Activated CD4-positive, alpha-beta memory T cell treated with anti-CD3 and anti-CD28 coated beads for 36 hours (primary cell): ENCODE results near the gene OAS3. TPM values are rescaled to one million over a fixed set of nuclear protein-coding genes. Genes with fewer than 3 reads are reported as not detected.
"Not testable (repeated sequence)": the region's sequence is repeated elsewhere in the genome, so short reads cannot be mapped to it uniquely, and the experiment has no call there.

Experiments used
- CTCF ChIA-PET: fragments of 350-600 bp; sonication (Branson Sonifier 250); formaldehyde crosslinking; loops from one replicate; lab custom pipeline; 2021; ENCODE audit warnings: antibody characterized with exemption, inconsistent platforms; lab: Charles Lee
- POLR2A ChIA-PET: fragments of 350-600 bp; sonication (Branson Sonifier 250); formaldehyde crosslinking; loops from one replicate; lab custom pipeline; 2021; ENCODE audit warnings: antibody characterized with exemption; lab: Charles Lee
- DNase-seq: peaks from one replicate; pipeline ENCODE4 v3.0.0-alpha.2; 2020
- H3K27ac Mint-ChIP-seq: one replicate; pipeline ENCODE4 v1.8.0; 2021; ENCODE audit warnings: mixed read lengths
- H3K27me3 Mint-ChIP-seq: one replicate; pipeline ENCODE4 v1.8.0; 2021; ENCODE audit warnings: mixed read lengths
- H3K36me3 Mint-ChIP-seq: one replicate; pipeline ENCODE4 v1.8.0; 2021; ENCODE audit warnings: mixed read lengths
- H3K4me1 Mint-ChIP-seq: one replicate; pipeline ENCODE4 v1.8.0; 2021; ENCODE audit warnings: low read depth, mixed read lengths
- H3K4me3 Mint-ChIP-seq: one replicate; pipeline ENCODE4 v1.8.0; 2021; ENCODE audit warnings: mild to moderate bottlenecking, mixed read lengths
- H3K9me3 Mint-ChIP-seq: one replicate; pipeline ENCODE4 v1.8.0; 2021; ENCODE audit warnings: mixed read lengths
- intact Hi-C: fragments of 100-400 bp; cut with micrococcal nuclease; formaldehyde crosslinking; loops from one replicate; pipeline ENCODE4 v1.15.1; 2023
- total RNA-seq, 2 experiments: library from RNA; stranded (reverse); gene quantifications; one replicate each; pipeline ENCODE4 v1.2.3, GENCODE V29; 2021

OAS3 gene
- total RNA-seq, 2 experiments from 2014 or later = 34.6 to 37.1 TPM

- peak; percentile 22 for DNase-seq
Observed at GRCh38 chr12:112988823-112989385, 50.6 kb downstream of the OAS3 start.

GRCh38 chr12:112989806-112990205 lies 51.5 kb downstream of the OAS3 start:
- Mint-ChIP-seq H3K27me3 (no peaks in the 10 kb centered on the region), H3K27ac (peak overlapping the region; percentile 51), H3K4me1 (peaks cover 51% of the 10 kb centered on the region), H3K36me3 (peaks cover 82% of the 10 kb centered on the region), H3K9me3 (peaks cover 12% of the 10 kb centered on the region), H3K4me3 (no peak overlapping the region)
- ChIA-PET CTCF (interaction anchor here (2.0 to 7.9 kb wide), 4 partner anchors 11 to 185 kb away, joined by 6 to 162 read pairs (median 56); partner anchors contain the start of gene OAS2), POLR2A (interaction anchor here (1.9 to 4.8 kb wide), 2 partner anchors 9 to 12 kb away, joined by 4 to 43 read pairs; partner anchors contain the start of gene OAS2)
- intact Hi-C loops = loop anchor here (10.0 kb wide), 1 partner anchor 165 kb away; no protein-coding TSS in a partner anchor
- DNase-seq = no peak

More at GRCh38 chr12:112988823-112989385, 50.6 kb downstream of the OAS3 start:
- peak overlapping the region; percentile 84 for H3K27ac Mint-ChIP-seq
- not testable (repeated sequence) for H3K27me3 Mint-ChIP-seq, H3K4me3 Mint-ChIP-seq
- peaks cover 58% of the 10 kb centered on the region for H3K4me1 Mint-ChIP-seq
- H3K36me3 Mint-ChIP-seq = peaks cover 86% of the 10 kb centered on the region
- intact Hi-C loops = loop anchor here (1.0 kb wide), 1 partner anchor 11 kb away; the partner anchor contains the start of gene OAS2
- CTCF ChIA-PET = interaction anchor here (0.6 to 7.9 kb wide), 5 partner anchors 9 to 245 kb away, joined by 3 to 162 read pairs (median 4); partner anchors contain the start of gene OAS2
- peaks cover 19% of the 10 kb centered on the region for H3K9me3 Mint-ChIP-seq
- POLR2A ChIA-PET = interaction anchor here (1.4 to 4.8 kb wide), 2 partner anchors 11 to 82 kb away, joined by 5 to 43 read pairs; partner anchors contain the start of genes OAS1 and OAS2

- Mint-ChIP-seq H3K4me3 (no peak overlapping the region), H3K36me3 (peaks cover 89% of the 10 kb centered on the region), H3K27me3 (no peaks in the 10 kb centered on the region), H3K4me1 (peaks cover 31% of the 10 kb centered on the region), H3K27ac (no peak overlapping the region), H3K9me3 (peaks cover 5% of the 10 kb centered on the region)
- DNase-seq = peak; percentile 84
- CTCF ChIA-PET = interaction anchor here (0.6 to 7.9 kb wide), 64 partner anchors 9 to 490 kb away, joined by 3 to 162 read pairs (median 5); partner anchors contain the start of genes DTX1, OAS1, OAS2 and RASAL1
- POLR2A ChIA-PET = interaction anchor here (1.3 to 1.5 kb wide), 2 partner anchors 15 to 192 kb away, joined by 4 to 8 read pairs; partner anchors contain the start of genes DDX54 and OAS2
- intact Hi-C loops = loop anchor here (2.0 to 10.0 kb wide), 5 partner anchors 38 to 162 kb away; no protein-coding TSS in a partner anchor
Observed at GRCh38 chr12:112992541-112993398, 54.5 kb downstream of the OAS3 start.

- Mint-ChIP-seq H3K36me3 (peaks cover 88% of the 10 kb centered on the region), H3K27me3 (no peaks in the 10 kb centered on the region), H3K9me3 (peaks cover 5% of the 10 kb centered on the region), H3K4me3 (no peak overlapping the region), H3K27ac (no peak overlapping the region), H3K4me1 (peaks cover 11% of the 10 kb centered on the region)
- intact Hi-C loops = loop anchor here (10.0 kb wide), 1 partner anchor 160 kb away; no protein-coding TSS in a partner anchor
- ChIA-PET CTCF (interaction anchor here (0.8 to 5.0 kb wide), 4 partner anchors 12 to 103 kb away, joined by 3 to 73 read pairs (median 18); no protein-coding TSS in a partner anchor), POLR2A (no interaction called here)
- no peak for DNase-seq
Observed at GRCh38 chr12:112995008-112995407, 56.7 kb downstream of the OAS3 start.

- intact Hi-C loops = loop anchor here (10.0 kb wide), 1 partner anchor 158 kb away; no protein-coding TSS in a partner anchor
- ChIA-PET POLR2A (no interaction called here), CTCF (interaction anchor here (0.6 kb wide), 1 partner anchor 9 kb away, joined by 3 read pairs; no protein-coding TSS in a partner anchor)
- no peaks in the 10 kb centered on the region for H3K27me3 Mint-ChIP-seq
- H3K36me3 Mint-ChIP-seq = peaks cover 87% of the 10 kb centered on the region
- H3K9me3 Mint-ChIP-seq = peaks cover 5% of the 10 kb centered on the region
- DNase-seq = no peak
- peaks cover 11% of the 10 kb centered on the region for H3K4me1 Mint-ChIP-seq
- H3K4me3 Mint-ChIP-seq = no peak overlapping the region
- H3K27ac Mint-ChIP-seq = no peak overlapping the region
Observed at GRCh38 chr12:112996501-112996900, 58.2 kb downstream of the OAS3 start.

GRCh38 chr12:112997506-112997905 lies 59.2 kb downstream of the OAS3 start:
- Mint-ChIP-seq H3K27ac (no peak overlapping the region), H3K36me3 (peaks cover 84% of the 10 kb centered on the region), H3K9me3 (no peaks in the 10 kb centered on the region), H3K4me1 (peaks cover 10% of the 10 kb centered on the region), H3K4me3 (no peak overlapping the region), H3K27me3 (no peaks in the 10 kb centered on the region)
- intact Hi-C loops = loop anchor here (10.0 kb wide), 1 partner anchor 157 kb away; no protein-coding TSS in a partner anchor
- ChIA-PET POLR2A (no interaction called here), CTCF (interaction anchor here (1.4 kb wide), 1 partner anchor 9 kb away, joined by 4 read pairs; no protein-coding TSS in a partner anchor)
- DNase-seq = no peak

GRCh38 chr12:112998987-112999767 lies 60.9 kb downstream of the OAS3 start:
- ChIA-PET POLR2A (no interaction called here), CTCF (no interaction called here)
- Mint-ChIP-seq H3K9me3 (no peaks in the 10 kb centered on the region), H3K27ac (no peak overlapping the region), H3K27me3 (no peaks in the 10 kb centered on the region), H3K4me1 (no peaks in the 10 kb centered on the region), H3K4me3 (no peak overlapping the region), H3K36me3 (peaks cover 83% of the 10 kb centered on the region)
- intact Hi-C loops = loop anchor here (10.0 kb wide), 1 partner anchor 156 kb away; no protein-coding TSS in a partner anchor
- no peak for DNase-seq

GRCh38 chr12:113000433-113000832 lies 62.2 kb downstream of the OAS3 start:
- no peak for DNase-seq
- Mint-ChIP-seq H3K27me3 (no peaks in the 10 kb centered on the region), H3K36me3 (peaks cover 86% of the 10 kb centered on the region), H3K27ac (no peak overlapping the region), H3K4me3 (no peak overlapping the region), H3K9me3 (no peaks in the 10 kb centered on the region), H3K4me1 (no peaks in the 10 kb centered on the region)
- CTCF ChIA-PET = interaction anchor here (1.3 to 1.8 kb wide), 2 partner anchors 8 to 22 kb away, joined by 3 to 7 read pairs; partner anchors contain the start of gene OAS2
- POLR2A ChIA-PET = no interaction called here
- intact Hi-C loops = no loop called here

- DNase-seq = no peak
- peaks cover 82% of the 10 kb centered on the region for H3K36me3 Mint-ChIP-seq
- intact Hi-C loops = no loop called here
- H3K9me3 Mint-ChIP-seq = no peaks in the 10 kb centered on the region
- ChIA-PET POLR2A (interaction anchor here (0.7 kb wide), 1 partner anchor 26 kb away, joined by 3 read pairs; no protein-coding TSS in a partner anchor), CTCF (interaction anchor here (1.8 kb wide), 1 partner anchor 9 kb away, joined by 7 read pairs; no protein-coding TSS in a partner anchor)
- H3K4me1 Mint-ChIP-seq = no peaks in the 10 kb centered on the region
- H3K27ac Mint-ChIP-seq = no peak overlapping the region
- H3K4me3 Mint-ChIP-seq = no peak overlapping the region
- H3K27me3 Mint-ChIP-seq = no peaks in the 10 kb centered on the region
Observed at GRCh38 chr12:113002155-113002554, 63.9 kb downstream of the OAS3 start.

GRCh38 chr12:113002676-113003075 lies 64.4 kb downstream of the OAS3 start:
- DNase-seq = no peak
- Mint-ChIP-seq H3K36me3 (peaks cover 82% of the 10 kb centered on the region), H3K27ac (no peak overlapping the region), H3K4me3 (no peak overlapping the region), H3K9me3 (no peaks in the 10 kb centered on the region), H3K27me3 (no peaks in the 10 kb centered on the region), H3K4me1 (no peaks in the 10 kb centered on the region)
- POLR2A ChIA-PET = no interaction called here
- CTCF ChIA-PET = interaction anchor here (8.6 kb wide), 1 partner anchor 10 kb away, joined by 73 read pairs; no protein-coding TSS in a partner anchor
- intact Hi-C loops = no loop called here

- Mint-ChIP-seq H3K4me1 (no peaks in the 10 kb centered on the region), H3K27ac (no peak overlapping the region), H3K36me3 (peaks cover 81% of the 10 kb centered on the region), H3K9me3 (no peaks in the 10 kb centered on the region), H3K4me3 (no peak overlapping the region), H3K27me3 (no peaks in the 10 kb centered on the region)
- intact Hi-C loops = no loop called here
- ChIA-PET CTCF (interaction anchor here (1.0 to 8.6 kb wide), 2 partner anchors 11 to 28 kb away, joined by 3 to 73 read pairs; no protein-coding TSS in a partner anchor), POLR2A (no interaction called here)
- no peak for DNase-seq
Observed at GRCh38 chr12:113003636-113004035, 65.4 kb downstream of the OAS3 start.
